ENCODE data around the gene SPTAN1.

Gene SPTAN1

DNA sequence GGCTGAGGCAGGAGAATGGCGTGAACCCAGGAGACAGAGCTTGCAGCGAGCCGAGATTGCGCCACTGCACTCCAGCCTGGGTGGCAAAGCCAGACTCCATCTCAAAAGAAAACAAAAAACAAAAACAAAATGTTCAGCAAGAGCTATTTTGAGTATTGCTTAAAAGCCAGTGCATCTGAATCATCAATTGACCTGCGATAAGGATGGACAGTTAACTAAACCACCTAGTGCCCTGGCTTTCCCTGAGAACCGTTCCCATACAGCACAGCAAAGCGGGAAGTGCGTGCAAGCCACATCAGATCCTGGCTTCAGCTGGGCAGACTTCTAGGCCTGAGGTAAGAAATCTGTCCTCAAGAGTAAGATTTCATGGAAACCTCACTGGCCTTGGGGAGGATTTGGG lies 101.5 kb downstream of the SPTAN1 start:
- TF ChIP-seq, protein P1, sequence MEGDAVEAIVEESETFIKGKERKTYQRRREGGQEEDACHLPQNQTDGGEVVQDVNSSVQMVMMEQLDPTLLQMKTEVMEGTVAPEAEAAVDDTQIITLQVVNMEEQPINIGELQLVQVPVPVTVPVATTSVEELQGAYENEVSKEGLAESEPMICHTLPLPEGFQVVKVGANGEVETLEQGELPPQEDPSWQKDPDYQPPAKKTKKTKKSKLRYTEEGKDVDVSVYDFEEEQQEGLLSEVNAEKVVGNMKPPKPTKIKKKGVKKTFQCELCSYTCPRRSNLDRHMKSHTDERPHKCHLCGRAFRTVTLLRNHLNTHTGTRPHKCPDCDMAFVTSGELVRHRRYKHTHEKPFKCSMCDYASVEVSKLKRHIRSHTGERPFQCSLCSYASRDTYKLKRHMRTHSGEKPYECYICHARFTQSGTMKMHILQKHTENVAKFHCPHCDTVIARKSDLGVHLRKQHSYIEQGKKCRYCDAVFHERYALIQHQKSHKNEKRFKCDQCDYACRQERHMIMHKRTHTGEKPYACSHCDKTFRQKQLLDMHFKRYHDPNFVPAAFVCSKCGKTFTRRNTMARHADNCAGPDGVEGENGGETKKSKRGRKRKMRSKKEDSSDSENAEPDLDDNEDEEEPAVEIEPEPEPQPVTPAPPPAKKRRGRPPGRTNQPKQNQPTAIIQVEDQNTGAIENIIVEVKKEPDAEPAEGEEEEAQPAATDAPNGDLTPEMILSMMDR (IDR thresholded peaks at IDR 0.05): no peak

DNA sequence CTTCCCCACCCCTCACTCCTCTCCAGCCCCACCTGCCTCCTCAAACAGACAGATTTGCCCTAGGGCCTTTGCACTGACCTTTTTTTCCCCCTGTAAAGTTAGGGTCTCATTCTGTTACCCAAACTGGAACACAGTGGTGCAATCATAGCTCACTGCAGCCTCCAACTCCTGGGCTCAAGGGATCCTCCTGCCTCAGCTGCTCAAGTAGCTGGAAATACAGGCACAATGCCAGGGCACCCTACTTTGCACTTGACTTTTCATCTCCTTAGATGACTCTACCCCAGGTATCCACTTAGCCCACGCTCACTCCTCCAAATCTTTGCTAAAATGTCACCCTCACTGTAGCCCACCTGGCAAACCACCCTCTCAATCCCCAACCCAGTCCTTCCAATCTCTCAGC lies 102.1 kb downstream of the SPTAN1 start:
- TF ChIP-seq, protein P1 (IDR thresholded peaks at IDR 0.05): no peak

DNA sequence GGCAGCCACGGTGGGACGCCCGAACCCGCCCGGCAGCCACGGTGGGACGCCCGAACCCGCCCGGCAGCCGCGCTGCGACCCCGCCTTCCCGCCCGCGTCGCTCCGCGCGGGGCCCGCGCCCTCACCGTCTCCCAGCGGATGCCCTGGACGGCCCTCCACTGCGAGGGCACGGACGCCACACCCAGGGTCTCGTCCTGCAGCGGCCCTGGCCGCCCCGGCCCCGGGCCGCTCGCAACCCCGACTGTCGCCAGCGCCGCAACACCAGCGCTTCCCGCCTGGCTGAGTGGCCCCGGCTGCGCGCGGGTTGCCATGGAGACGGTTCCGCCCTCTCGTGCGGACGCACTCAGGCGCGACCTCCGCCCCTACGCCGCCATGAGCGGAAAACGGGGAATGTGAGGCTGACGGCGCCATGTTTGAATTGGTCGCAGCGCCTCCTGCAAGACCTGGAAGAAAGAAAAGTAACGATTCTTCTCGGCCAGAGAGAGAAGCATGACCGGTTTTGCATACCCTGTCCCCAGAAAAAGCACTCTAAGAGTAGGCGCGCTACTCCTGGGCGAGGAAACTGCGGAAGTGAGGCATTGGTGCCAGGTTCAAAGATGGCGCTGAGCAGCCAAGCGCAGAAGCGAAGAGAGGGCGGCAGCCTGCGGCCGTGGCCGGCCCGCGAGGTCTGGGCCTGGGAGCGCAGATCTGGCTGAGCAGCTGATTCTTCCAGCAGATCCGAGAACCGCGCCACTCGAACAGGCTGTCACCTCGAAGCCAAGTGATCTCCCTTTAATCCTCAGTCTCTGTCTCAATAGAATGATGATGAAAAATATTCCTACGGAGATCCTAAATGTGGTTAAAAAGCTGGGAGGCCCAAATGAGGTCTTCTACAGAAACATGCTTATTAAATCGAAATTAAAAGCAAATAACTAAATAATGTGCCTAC lies 104.3 kb downstream of the SPTAN1 start, which contains the start of gene DYNC2I2:
Gene DYNC2I2, minus strand, starts transcription at position 432 of the 928 bp plus-strand sequence. Its CDS starts 121 bp downstream, at position 311.
- TF ChIP-seq, protein P1 (IDR thresholded peaks at IDR 0.05): no peak

DNA sequence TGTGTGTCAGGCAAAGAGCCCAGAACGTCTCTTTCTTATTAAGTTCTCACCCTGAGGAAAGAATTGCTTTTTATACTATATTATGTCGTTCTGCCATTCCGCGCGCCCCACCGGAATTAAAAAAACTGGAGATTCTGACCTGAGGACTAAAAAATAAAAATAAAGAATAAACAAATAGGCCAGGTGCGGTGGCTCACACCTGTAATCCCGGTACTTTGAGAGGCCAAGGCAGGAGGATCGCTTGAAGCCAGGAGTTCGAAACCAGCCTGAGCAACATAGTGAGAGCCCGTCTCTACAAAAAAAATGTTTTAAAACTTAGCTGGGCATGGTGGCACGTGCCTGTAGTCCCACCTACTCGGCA lies 104.9 kb downstream of the SPTAN1 start:
- TF ChIP-seq, protein P1 (IDR thresholded peaks at IDR 0.05): no peak

DNA sequence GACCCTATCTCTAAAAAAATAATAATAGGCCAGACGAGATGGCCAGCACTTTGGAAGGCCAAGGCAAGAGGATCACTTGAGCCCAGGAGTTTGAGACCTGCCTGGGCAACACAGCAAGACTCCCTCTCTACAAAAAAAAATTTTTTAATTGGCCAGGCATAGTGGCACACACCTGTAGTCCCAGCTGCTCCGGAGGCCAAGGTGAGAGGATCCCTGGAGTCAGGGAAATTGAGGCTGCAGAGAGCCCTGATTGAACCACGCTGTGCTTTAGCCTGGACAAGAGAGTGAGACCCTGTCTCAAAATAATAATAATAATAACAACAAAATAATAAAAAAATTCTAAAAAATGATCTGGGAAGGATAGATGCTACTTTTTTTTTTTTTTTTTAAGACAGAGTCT lies 105.4 kb downstream of the SPTAN1 start:
- TF ChIP-seq, protein P1 (IDR thresholded peaks at IDR 0.05): no peak

DNA sequence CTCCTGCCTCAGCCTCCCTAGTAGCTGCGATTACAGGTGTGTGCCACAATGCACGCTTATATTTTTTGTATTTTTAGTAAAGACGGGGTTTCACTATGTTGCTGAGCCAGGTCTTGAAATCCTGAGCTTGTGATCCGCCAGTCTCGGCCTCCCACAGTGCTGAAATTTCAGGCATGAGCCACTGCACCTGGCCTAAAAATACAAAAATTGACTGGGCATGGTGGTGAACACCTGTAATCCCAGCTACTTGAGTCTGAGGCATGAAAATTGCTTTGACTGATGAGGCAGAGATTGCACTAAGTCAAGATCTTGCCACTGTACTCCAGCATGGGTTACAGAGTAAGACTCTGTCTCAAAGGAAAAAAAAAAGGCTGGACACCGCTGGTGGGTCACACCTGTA lies 117.4 kb downstream of the SPTAN1 start:
- TF ChIP-seq, protein P1 (IDR thresholded peaks at IDR 0.05): no peak

DNA sequence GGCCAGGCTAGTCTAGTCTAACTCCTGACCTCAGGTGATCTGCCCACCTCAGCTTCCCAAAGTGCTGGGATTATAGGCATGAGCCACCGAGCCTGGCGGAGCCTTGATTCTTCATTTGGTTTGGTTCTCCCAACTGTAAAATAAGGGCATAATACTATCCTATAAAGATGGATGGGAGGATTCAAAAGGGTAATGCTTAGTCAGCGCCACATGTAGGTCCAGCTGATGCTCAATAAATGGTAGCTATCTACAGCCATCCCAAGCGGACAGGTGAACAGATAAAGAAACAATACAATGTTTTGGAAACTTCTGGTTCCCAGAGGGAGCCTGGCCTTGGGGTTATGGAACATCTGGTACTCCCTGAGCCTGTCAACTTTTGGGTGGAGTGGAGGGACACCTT lies 123.0 kb downstream of the SPTAN1 start:
- TF ChIP-seq, protein P1 (IDR thresholded peaks at IDR 0.05): no peak
